ENCODE data around the gene STK32B.

DNA sequence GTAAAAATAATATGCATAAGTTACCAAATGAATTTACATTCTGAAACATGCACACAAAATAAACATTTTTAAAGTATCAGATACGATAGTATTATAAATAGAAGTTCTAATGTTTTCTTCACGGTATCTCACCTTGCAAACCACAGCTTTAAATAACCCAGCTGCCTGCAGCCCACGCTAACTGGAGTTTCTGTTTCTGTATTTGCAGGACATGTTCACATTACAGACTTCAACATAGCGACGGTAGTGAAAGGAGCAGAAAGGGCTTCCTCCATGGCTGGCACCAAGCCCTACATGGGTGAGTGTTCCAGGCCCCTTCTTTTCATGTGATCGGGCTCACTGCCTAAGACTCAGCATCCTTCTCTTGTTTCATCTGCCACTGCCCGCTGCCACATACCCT is 365.4 kb downstream of the STK32B start:
- TF ChIP-seq, protein P1, sequence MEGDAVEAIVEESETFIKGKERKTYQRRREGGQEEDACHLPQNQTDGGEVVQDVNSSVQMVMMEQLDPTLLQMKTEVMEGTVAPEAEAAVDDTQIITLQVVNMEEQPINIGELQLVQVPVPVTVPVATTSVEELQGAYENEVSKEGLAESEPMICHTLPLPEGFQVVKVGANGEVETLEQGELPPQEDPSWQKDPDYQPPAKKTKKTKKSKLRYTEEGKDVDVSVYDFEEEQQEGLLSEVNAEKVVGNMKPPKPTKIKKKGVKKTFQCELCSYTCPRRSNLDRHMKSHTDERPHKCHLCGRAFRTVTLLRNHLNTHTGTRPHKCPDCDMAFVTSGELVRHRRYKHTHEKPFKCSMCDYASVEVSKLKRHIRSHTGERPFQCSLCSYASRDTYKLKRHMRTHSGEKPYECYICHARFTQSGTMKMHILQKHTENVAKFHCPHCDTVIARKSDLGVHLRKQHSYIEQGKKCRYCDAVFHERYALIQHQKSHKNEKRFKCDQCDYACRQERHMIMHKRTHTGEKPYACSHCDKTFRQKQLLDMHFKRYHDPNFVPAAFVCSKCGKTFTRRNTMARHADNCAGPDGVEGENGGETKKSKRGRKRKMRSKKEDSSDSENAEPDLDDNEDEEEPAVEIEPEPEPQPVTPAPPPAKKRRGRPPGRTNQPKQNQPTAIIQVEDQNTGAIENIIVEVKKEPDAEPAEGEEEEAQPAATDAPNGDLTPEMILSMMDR (IDR thresholded peaks at IDR 0.05) = no peak
- TF ChIP-seq POLR2A (IDR thresholded peaks at IDR 0.05) = no peak

Data from heart left ventricle (tissue), 13 donors.